Urothelium cell line (cell line): ENCODE measurements around the gene TM2D1.
"Not testable (repeated sequence)": the region's sequence is repeated elsewhere in the genome, so short reads cannot be mapped to it uniquely, and the experiment has no call there.

ENCODE experiments used
- DNase-seq: peaks from one replicate; pipeline ENCODE4 v3.0.0; 2011; ENCODE audit warnings: low spot score, mixed read lengths
- FAIRE-seq: peaks from 2 replicates; lab custom pipeline; 2011; peaks lifted over from hg19 to GRCh38; lab: Jason Lieb, UNC

Gene TM2D1

GRCh38 chr1:61718996-61719663, 5.8 kb downstream of the TM2D1 start:
- FAIRE-seq, DNase-seq: not testable (repeated sequence)

DNA sequence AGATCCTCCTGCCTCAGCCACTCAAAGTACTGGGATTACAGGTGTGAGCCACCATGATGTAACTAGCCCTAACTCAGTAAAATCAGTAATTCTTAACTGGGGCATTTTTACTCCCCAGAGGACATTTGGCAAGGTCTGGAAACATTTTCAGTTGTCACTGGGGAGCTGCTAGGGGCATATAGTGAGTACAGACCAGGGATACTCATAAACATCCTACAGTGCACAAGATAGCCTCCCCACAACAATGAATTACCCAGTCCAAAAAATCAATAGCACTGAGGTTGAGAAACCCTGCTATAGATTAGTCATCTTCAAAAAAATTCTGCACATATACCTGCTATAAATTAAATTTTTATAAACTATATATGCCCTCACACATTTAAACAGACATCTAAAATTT, 13.0 kb downstream of the TM2D1 start:
- FAIRE-seq: no peak
- no peak for DNase-seq

- not testable (repeated sequence) for DNase-seq, FAIRE-seq
Measured at GRCh38 chr1:61711257-61711656, 13.7 kb downstream of the TM2D1 start.

- no peak for DNase-seq
- no peak for FAIRE-seq
Measured at GRCh38 chr1:61709908-61710289, 15.0 kb downstream of the TM2D1 start.

DNA sequence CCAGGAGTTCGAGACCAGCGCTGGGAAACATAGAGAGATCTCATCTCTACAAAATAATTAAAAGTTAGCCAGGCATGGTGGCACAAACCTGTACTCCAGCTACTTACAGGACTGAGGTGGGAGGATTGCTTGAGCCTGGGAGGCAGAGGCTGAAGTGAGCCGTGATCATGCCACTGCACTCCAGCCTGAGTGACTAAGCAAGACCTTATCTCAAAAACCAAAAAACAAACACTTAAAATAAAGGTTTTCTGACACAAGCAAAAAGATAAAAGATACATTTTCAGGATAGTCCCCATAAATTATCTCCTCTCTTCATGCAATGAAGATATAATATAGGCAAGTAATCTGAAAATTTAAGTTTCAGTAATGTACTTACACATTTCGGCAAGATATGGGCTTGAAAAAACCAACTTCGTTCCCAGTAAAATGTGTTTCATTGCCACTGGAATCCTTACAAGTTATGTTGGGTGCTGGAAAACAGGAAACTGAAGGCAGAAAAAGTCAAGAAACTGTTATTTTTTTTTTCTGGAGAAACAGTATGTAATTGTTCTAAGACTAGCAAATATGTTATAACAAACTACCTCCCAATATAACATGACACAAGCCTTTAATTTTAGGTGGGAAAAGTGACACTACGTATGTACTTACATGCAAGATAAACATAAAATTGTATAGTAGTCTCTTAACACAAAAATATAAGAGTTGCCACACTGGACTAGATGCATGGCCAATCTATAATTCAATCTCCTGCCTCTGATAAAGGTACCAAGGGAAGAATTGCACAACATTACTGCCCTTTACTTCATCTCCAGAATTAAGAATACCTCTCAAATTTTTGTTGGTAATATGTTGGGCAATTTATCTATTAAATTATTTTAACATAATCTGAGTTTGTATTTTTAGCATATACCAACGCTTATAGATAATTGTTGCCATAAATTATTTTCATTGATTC, 15.7 kb downstream of the TM2D1 start:
- FAIRE-seq: no peak
- no peak for DNase-seq

- DNase-seq (no peak), FAIRE-seq (no peak)
Measured at GRCh38 chr1:61699911-61700851, 24.8 kb downstream of the TM2D1 start.

DNA sequence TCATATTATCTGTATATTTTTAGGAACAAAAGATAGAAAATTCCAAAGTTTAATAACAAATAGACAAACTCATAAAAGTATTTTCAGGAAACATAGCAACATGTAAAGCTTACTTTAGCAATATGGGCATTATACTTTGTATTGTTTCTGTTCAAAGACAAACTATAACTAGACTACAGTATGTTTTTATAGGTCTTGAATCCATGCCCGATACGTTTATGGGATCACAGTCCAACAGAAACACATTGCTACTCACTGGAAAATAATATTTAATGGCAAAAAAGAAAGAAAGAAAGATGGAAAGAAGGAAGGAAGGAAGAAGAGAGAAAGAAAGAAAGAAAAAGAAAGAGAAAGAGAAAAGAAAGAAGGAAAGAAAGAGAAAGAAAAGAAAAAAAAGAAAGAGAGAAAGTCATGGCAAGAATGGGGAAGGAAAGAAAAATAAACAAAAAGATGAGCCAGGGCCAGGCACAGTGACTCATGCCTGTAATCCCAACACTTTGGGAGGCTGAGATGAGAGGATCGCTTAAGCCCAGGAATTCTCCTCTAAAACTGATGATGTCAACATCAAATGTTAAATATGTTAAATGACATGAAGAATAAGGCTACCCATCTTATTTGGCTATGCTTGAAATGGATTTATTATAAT, 32.7 kb downstream of the TM2D1 start:
- FAIRE-seq (no peak), DNase-seq (peak; percentile 5)

DNA sequence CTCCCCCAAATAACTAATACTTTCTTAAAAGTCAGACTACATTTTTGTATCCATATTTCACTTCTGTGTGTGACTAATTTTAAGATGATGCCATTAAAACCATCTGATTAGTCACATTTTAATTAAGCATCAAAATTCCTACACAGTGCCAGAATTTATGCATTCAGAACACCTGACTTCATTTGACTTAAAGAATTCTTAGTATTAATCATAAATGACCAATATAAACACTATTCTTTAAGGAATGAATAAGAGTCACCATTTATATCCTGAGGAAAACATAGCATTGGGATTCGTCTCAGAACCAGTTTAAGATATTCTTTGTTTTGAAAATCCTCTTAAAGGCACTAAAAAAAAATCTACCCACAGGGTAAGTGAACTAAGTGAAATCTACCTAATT, 37.0 kb downstream of the TM2D1 start:
- FAIRE-seq: no peak
- no peak for DNase-seq

- no peak for FAIRE-seq
Measured at GRCh38 chr1:61682891-61683290, 42.0 kb downstream of the TM2D1 start.

DNA sequence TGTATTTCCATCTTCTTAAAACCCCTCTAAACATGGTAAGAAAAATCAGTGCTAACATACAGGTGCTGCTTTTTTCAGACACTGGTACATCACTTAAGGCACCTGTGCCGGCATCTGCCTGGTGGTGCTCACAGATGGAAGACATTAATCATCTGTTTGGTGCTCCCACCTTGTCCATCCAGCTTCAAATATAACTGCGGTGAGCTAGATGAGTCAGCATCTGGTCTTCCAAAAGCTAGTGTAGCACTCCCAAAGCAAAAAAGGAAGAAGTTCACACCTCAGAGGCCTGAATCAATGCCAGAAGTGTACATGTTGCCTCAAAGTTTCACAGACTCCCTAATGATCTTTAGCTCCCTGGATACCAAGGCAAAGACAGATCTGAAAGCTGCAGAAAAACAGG, 44.4 kb downstream of the TM2D1 start:
- DNase-seq: no peak
- FAIRE-seq: no peak

More at GRCh38 chr1:61682891-61683290, 42.0 kb downstream of the TM2D1 start:
- DNase-seq: no peak

DNA sequence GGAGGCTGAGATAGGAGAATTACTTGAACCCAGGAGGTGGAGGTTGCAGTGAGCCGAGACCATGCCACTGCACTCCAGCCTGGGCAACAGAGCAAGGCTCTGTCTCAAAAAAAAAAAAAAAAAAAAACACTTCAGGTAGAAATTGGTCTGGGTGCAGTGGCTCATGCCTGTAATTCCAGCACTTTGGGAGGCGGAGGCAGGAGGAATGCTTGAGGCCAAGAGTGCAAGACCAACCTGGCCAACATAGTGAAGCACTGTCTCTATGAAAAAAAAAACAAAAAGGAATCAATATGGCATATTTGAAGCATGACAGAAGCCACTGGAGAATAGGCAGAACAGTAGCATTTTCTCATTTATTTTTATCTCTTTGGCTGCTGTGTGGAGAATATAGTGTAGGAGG, 48.1 kb downstream of the TM2D1 start:
- FAIRE-seq, DNase-seq: not testable (repeated sequence)

DNA sequence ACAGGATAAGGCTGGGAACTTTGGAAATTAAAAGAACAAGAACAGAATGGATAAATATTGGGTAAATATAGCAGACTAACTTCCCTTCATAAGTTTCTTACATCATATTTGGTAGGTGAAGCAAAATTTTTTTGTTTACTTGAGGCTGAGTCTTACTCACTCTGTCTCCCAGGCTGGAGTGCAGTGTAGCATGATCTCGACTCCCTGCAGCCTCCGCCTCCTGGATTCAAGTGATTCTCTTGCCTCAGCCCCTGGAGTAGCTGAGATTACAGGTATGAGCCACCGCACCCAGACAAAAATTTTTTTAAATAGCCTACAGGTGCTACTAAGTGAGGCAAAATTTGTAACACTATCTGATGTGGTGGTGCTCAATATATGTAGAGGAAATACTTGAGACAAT, 50.7 kb downstream of the TM2D1 start:
- no peak for FAIRE-seq

GRCh38 chr1:61672376-61672775, 52.6 kb downstream of the TM2D1 start:
- FAIRE-seq (no peak), DNase-seq (no peak)

More for the DNA sequence above, 50.7 kb downstream of the TM2D1 start:
- no peak for DNase-seq

DNA sequence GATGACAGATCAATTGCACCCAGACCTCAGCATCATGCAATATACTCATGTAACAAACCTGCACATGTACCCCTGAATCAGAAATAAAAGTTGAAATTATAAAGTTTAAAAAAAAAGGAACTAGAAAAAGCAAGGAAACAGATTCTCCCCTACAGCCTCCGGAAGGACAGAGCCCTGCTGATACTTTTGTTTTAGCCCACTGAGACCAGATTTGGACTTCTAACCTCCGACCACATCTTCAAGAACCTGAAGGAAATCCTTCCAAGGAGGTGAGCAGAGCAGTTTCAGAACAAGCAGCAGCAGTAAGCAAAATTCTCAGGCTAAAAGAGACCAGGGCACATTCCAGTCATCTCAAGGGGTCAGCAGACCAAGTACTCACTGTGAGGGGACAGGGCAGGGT, 54.5 kb downstream of the TM2D1 start:
- no peak for DNase-seq
- no peak for FAIRE-seq

GRCh38 chr1:61670016-61670415, 54.9 kb downstream of the TM2D1 start:
- DNase-seq (no peak), FAIRE-seq (no peak)

DNA sequence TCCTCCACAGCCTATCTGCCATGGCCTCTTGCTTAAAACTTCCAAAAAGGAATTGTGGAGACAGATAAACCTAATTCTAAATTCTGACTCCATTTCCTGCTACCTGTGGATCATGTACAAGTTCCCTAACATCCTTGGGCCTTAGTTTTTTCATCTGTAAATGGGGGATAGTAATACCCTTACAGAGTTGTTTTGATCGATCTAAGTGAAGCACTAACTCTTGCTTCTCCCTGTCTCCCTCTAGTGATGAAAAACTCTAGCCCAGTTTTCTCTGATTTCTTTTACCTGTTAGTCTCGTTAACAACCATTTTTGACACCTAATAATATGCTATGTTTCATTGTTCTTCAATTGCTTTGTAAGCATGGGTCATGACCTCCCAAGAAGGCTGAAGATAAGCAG, 65.9 kb downstream of the TM2D1 start:
- DNase-seq (no peak), FAIRE-seq (no peak)

- FAIRE-seq (no peak), DNase-seq (no peak)
Measured at GRCh38 chr1:61655453-61655852, 69.5 kb downstream of the TM2D1 start.

DNA sequence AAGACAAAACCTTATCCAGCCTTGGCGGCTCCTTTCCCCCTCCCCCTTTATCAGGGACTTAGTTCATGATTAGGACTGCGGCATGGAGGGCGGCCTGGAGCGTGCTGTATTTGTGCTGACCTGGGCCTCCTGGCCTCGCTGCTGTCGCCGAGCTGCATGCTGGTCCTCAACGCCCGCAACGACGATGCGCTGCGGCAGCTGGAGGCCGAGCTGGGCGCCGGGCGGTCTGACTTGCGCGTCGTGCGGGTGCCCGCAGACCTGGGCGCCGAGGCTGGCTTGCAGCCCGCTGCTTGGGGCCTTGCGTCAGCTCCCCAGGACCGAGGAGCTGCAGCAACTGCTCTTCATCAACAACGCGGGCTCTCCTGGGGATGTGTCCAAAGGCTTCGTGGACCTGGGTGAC, 70.9 kb downstream of the TM2D1 start:
- FAIRE-seq: no peak
- no peak for DNase-seq

DNA sequence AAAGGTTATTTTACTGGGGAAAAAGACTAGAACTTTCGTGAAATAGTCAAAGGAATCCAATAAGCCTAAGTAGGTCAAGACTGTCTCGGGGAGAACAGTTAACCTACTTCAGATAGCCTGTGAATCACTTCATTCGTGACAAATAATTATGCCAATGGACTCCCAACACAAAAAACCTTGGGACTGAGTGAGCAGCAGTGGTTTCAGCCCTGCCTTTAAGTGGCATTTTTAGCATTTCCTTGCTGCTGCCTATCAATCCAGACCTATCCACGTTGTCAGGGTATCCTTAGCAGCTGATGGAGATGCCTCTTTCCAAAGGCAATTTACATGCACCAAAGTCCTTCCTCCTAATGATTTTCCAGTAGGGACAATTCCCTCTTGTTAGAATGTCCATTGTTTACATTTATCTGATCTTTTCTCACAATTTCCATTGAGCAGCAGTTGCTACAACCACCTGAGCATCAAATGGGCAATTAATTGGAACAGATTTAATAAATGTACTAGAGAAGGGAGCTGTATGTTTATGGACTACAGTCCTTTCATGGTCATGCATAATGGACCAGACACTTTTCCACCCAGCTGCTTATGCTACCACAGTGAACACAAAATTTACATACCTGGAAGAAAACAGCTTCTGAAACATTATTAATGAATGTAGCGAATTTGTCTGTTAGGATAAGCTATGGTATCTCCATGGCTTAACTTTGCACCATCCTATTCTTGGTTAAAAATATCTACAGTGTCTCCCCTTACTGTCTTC, 75.8 kb downstream of the TM2D1 start:
- no peak for FAIRE-seq
- no peak for DNase-seq

DNA sequence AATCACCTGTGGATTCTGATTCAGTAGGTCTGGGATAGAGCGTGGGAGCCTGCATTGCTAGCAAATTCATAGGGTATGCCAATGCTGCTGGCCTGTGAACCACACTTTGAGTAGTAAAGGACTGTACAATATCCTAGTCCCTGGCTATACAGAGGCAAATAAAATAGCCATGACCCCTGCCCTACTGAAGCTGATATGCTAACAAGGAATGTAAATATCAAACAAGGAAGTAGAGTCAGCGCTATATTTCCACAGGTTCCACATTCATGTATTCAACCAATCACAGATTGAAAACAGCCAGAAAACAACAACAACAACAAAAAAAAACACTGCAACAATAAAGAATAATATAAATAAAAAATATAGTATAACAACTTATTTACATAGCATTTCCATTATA, 77.8 kb downstream of the TM2D1 start:
- FAIRE-seq (no peak), DNase-seq (no peak)
